GM12874 (cell line): Measurements from ENCODE around the gene TMEM98.

Experiments
- CTCF ChIP-seq: IDR thresholded peaks from 2 replicates; pipeline ENCODE4 v1.5.1; 2011; ENCODE audit warnings: low read depth, mild to moderate bottlenecking, control low read depth, low read length, moderate library complexity; ENCODE audit not compliant: insufficient read depth

The TMEM98 gene

GRCh38 chr17:32941419-32942032 lies 13.6 kb downstream of the TMEM98 start:
- 0 out of 2 replicates have a peak, but pooled peaks have one; percentile 17 for TF ChIP-seq CTCF

GRCh38 chr17:32943206-32943605 lies 15.3 kb downstream of the TMEM98 start:
- no peak for TF ChIP-seq CTCF

- no peak for TF ChIP-seq CTCF
These were observed 15.8 kb downstream of the TMEM98 start for GRCh38 chr17:32943647-32944191.

GRCh38 chr17:32944248-32945020 lies 16.5 kb downstream of the TMEM98 start:
- no peak for TF ChIP-seq CTCF

GRCh38 chr17:32946375-32947135 lies 18.6 kb downstream of the TMEM98 start:
- no peak for TF ChIP-seq CTCF

- no peak for TF ChIP-seq CTCF
These were observed 19.8 kb downstream of the TMEM98 start for GRCh38 chr17:32947736-32948135.

- no peak for TF ChIP-seq CTCF
These were observed 21.2 kb downstream of the TMEM98 start for GRCh38 chr17:32949181-32949580.
